Stimulated activated CD8-positive, alpha-beta memory T cell treated with anti-CD3 and anti-CD28 coated beads, Interleukin-4, amount 100 ng/mL, for 48 hours (primary cell): ENCODE results near the gene FRMD3.

Source experiments
- DNase-seq: peaks from one replicate; pipeline ENCODE4 v3.0.0-alpha.2; 2020

Gene FRMD3

DNA sequence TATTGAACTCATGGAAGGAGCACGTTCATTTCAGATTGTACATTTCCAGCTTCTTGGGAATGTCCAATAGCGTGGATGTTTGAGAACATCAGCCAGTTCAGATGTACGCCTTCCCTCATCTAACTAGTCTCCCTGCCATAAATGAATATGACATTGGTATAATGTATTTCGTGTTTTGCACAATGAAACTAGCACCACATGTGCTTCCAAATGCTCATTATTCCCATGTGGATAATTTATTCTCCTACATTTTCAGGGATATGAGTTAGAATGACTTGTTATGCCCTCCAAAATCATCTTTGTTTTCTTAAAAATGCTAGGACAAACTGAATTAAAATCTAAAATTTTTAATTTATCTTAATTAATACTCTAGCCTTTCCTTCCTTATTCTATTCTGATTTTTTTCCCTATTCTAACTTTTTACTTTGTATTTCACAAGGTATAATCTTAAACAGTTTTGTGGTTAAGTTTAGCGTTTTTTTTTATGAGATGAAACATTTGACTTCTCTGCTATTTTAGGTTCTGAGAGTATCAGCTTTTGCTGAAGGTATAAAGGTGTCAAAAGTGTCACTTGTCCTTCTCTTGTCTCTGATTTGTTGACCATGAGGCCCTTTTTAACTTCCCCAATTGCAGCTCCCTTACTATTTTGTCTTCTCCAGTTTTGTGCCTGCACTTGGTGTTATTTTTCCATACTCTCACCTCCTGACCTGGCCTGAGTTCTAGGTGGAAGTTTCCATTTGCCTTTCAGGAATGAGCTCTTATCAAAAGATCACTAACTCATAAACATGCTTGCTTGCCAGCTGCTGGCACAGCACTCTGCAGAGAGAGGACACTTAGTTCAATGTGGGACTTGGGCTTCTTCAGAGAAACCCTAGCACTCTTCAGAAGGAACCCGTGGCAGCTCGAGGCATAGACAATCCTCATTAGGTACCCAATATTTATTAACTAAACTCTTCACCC is 106.8 kb downstream of the FRMD3 start:
- DNase-seq = no peak

GRCh38 chr9:83430681-83431080 is 107.5 kb downstream of the FRMD3 start:
- DNase-seq = no peak

DNA sequence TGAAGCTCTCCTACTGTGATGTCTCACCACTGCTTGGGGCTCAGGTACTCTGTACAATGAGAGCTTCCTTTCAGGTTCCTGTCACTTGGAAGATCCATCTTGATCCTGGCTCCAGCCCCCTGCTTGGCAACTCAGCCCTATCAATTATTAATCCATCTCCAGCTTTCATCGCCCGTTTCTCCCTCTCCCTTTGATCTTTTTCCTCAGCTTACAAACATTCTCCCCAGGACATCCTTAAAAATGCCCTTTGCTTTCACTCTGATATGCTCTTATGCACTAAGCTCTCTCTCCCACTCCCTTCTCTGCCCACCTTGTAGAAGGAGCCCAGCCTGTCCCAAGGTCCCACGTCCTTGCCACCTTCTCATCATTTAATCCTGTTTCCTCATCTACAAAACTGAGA is 109.0 kb downstream of the FRMD3 start:
- DNase-seq = no peak

DNA sequence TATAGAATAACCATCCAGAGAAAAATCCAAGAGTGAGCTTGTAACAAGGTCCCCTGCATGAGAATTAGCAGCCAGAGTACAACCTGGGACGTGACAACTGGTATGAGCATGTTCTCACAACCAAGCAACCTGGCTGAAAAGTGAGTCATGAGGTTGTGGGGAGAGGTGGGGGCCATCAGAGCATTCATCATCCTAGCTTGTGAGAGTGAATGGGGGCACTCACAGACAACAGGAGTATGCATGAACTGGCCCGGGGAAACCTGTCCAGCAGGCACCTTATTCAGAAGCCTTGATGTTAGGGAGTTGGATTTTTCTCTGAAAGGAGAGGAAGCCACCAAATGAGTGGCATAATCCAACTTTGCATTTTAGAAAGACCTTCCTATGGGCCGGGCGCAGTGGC is 113.0 kb downstream of the FRMD3 start:
- DNase-seq = no peak

GRCh38 chr9:83424831-83425230 is 113.4 kb downstream of the FRMD3 start:
- DNase-seq = no peak

GRCh38 chr9:83423815-83424707 is 114.1 kb downstream of the FRMD3 start:
- DNase-seq = no peak

GRCh38 chr9:83422527-83422926 is 115.7 kb downstream of the FRMD3 start:
- DNase-seq = no peak

DNA sequence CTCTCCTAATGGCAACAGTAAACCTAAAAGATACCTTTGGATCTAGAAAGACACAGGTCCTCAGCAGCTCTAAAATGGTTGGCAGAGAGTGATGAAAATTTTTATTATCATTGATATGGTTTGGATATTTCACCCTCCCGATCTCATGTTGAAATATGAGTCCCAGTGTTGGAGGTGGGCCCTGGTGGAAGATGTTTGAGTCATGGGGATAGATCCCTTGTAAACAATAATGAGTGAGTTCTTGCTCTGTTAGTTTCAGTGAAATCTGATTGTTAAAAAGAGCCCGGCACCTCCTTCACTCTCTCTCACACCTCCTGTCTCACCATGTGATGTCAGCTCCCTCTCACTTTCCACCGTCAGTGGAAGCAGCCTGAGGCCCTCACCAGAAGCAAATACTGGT is 117.7 kb downstream of the FRMD3 start:
- no peak for DNase-seq

DNA sequence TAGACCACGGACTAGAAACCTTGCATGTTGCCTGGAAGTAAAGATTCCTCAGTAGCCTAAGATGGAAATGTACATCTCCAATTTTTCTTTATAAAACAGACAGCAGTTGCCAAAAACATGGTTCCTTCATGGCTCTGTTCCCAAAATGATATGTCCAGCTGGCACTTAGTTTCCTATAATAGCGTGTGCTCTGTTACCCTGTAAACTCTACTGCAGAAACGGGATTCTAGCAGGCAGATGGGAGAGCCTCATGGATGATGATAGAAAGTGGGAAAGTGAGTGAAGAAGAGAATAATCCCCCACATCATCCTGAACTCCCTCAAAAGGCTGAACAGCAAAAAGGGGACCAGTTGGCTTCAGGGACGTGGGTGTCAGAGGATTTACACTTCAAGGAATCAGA is 118.2 kb downstream of the FRMD3 start:
- DNase-seq = no peak

DNA sequence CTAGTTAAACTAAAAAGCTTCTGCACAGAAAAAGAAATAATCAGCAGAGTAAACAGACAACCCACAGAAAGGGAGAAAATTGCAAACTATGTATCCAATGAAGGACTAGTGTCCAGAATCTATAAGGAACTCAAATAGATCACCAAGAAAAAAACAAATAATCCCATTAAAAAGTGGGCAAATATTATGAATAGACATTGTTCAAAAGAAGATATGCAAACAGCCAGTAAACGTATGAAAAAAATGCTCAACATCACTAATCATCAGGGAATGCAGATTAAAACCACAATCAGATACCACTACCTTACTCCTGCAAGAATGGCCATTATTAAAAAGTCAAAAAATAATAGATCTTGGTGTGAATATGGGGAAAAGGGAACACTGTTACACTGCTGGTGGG is 119.9 kb downstream of the FRMD3 start:
- DNase-seq = no peak

- DNase-seq = no peak
Observed at GRCh38 chr9:83413367-83413766, 124.8 kb downstream of the FRMD3 start.

- DNase-seq = no peak
Observed at GRCh38 chr9:83410701-83411100, 127.5 kb downstream of the FRMD3 start.

DNA sequence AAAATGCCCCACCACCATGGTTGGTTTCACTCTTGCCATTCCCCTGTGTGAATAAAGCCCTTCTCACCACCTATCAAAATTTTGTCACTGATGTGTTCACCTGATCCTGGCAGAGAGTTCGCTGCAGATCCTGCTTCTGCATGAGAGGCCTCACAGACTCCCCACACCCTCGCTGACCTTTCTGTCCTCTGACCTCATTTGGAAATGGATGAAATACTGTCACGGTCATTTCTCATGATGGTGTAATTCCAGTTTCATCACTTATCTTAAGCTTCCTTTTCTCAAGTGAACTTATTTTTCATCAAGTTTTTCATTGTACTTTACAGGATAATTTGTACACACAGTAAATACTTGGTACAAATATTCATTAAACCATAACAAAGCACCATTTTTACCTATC is 131.3 kb downstream of the FRMD3 start:
- no peak for DNase-seq

- DNase-seq = no peak
Observed at GRCh38 chr9:83405759-83406158, 132.4 kb downstream of the FRMD3 start.

DNA sequence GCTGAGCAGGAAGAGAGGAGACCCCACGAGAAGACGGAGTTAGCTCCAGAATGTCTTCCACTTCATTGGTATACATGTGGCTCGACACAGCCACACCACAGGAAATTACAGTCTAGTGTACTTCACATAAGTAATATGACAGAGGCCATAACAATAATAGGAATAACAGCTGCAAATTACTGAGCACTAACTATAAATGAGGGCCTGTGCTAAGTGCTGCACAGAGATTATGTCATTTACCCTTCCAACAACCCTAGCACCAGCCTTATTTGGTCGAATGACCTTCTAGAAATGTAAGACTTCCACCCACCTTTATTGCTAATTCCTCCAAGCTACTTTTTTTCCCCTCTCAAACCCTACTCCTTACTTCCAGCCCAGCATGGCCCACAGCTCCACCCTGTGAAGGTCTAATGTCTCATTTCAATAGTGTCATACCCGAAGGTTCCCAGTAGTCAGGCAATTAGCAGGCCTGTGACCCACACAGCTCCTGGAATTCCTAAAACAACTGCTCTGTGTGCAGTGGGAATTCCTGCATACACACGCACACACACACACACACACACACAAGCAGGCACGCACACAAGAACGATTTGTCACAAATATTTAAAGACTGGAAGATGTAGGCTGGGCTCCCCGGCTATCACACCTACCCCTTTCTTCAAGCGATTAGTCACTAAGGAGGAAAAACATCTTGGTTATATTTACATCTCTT is 134.5 kb downstream of the FRMD3 start:
- DNase-seq = no peak

DNA sequence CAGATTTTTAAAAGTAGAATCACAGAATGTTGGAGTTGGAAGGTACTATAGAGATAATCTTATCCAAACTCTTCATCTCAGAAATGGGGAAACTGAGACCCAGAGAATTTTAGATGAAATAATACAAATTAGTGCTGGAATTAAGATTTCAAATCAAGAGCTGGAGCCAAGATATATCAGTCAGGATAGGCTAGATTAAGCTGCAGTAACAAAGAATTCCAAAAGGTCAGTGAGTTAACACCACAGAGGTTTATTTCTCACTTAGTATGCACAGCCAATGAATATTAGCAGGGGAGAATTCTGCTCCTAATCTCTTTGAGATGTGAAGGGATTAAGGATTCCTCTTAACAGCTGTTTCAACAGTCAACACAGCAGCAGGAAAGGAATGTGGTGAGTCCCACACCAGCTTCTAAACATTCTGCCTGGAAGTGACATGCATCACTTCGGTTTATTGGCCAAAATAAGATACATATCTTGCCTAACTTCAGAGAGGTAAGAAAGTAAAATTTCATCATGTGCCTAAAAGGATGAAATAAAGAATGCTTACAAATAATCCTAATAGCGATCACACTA is 136.8 kb downstream of the FRMD3 start:
- DNase-seq = no peak

- no peak for DNase-seq
Observed at GRCh38 chr9:83396813-83397212, 141.4 kb downstream of the FRMD3 start.

GRCh38 chr9:83396342-83396741 is 141.9 kb downstream of the FRMD3 start:
- DNase-seq = no peak

GRCh38 chr9:83392228-83392627 is 146.0 kb downstream of the FRMD3 start:
- DNase-seq = no peak

GRCh38 chr9:83388346-83388745 is 149.9 kb downstream of the FRMD3 start:
- no peak for DNase-seq

GRCh38 chr9:83387401-83388185 is 150.6 kb downstream of the FRMD3 start:
- no peak for DNase-seq

- no peak for DNase-seq
Observed at GRCh38 chr9:83385317-83385716, 152.9 kb downstream of the FRMD3 start.
